Activated T-cell treated with anti-CD3 and anti-CD28 coated beads, Interleukin-2, amount 50 U/mL, for 1 hour (primary cell): ENCODE results near the gene MEGF6.
A peak's percentile ranks its signal among the peaks of the same experiment; 100 is the strongest.

Experiments used
- DNase-seq: peaks from one replicate; pipeline ENCODE4 v3.0.0-alpha.2; 2020

Gene MEGF6

GRCh38 chr1:3453891-3454810, 157.2 kb downstream of the MEGF6 start, which contains the start of gene ARHGEF16:
TSS of gene ARHGEF16 (plus strand) at chr1:3454665. CDS start at chr1:3463085, 8,420 bp downstream.
- DNase-seq, result peak; percentile 51

GRCh38 chr1:3453203-3453761, 158.0 kb downstream of the MEGF6 start:
- DNase-seq, result peak; percentile 83

GRCh38 chr1:3452866-3453175, 158.5 kb downstream of the MEGF6 start:
- DNase-seq, result no peak

GRCh38 chr1:3451994-3452865, 159.1 kb downstream of the MEGF6 start:
- no peak for DNase-seq

GRCh38 chr1:3450983-3451382, 160.3 kb downstream of the MEGF6 start:
- DNase-seq, result no peak

GRCh38 chr1:3450202-3450863, 161.0 kb downstream of the MEGF6 start:
- no peak for DNase-seq

GRCh38 chr1:3444736-3445135, 166.6 kb downstream of the MEGF6 start:
- no peak for DNase-seq

- DNase-seq, result no peak
Measured at GRCh38 chr1:3444298-3444697, 167.0 kb downstream of the MEGF6 start.

GRCh38 chr1:3443807-3444206, 167.5 kb downstream of the MEGF6 start:
- no peak for DNase-seq

- DNase-seq, result no peak
Measured at GRCh38 chr1:3442901-3443300, 168.4 kb downstream of the MEGF6 start.

GRCh38 chr1:3442331-3442730, 169.0 kb downstream of the MEGF6 start:
- DNase-seq, result no peak

GRCh38 chr1:3441880-3442279, 169.4 kb downstream of the MEGF6 start:
- DNase-seq, result no peak

GRCh38 chr1:3441410-3441847, 169.9 kb downstream of the MEGF6 start:
- DNase-seq, result no peak

GRCh38 chr1:3440711-3441409, 170.4 kb downstream of the MEGF6 start:
- DNase-seq, result no peak

GRCh38 chr1:3440300-3440681, 171.0 kb downstream of the MEGF6 start:
- no peak for DNase-seq
